Adrenal gland (tissue), 5 donors: ENCODE results near the gene DCUN1D4.

ENCODE experiments used
- CTCF ChIP-seq, 6 experiments: fragments of 450-650 bp in 4 of 6; fragments of 200-600 bp in 2 of 6; sonication (generic) in 1 of 6; IDR thresholded peaks; 1 replicate in 5 of 6; 2 replicates in 1 of 6; pipeline versions ENCODE4 v1.5.1 to v1.8.0; 2016 to 2021; ENCODE audit warnings: antibody characterized with exemption in 6 of 6, mild to moderate bottlenecking in 2 of 6, moderate library complexity in 1 of 6
- POLR2A ChIP-seq, 2 donors: fragments of 450-650 bp; IDR thresholded peaks; one replicate each; pipeline ENCODE4 v1.6.1; 2017; ENCODE audit warnings: antibody characterized with exemption in 2 of 2, mild to moderate bottlenecking in 2 of 2, moderate library complexity in 1 of 2
- donor health status: DM: no; HTN: no; CAD: no.

DNA sequence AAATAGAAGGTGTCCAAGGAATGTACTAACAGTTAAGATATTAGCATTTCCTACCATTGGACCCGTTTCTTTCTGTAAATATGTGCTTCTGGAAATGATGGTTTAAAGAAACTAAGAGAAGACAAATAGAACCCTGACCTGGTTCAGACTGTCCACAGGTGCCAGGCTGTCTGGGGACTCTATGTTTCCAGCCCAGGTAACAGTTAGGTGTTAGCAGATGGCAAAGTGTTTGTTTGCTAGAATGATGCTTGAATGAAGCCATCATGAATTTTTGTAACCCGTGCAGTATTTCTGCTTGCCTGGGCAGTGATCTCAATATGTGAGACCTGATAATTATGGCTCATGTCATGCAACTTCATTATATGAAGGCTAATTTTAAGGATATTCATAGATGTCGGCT lies 89.7 kb downstream of the DCUN1D4 start:
- TF ChIP-seq CTCF (IDR thresholded peaks at IDR 0.05) (no peak), POLR2A (IDR thresholded peaks at IDR 0.05) (no peak)
